H1 (cell line): Measurements from ENCODE around the gene C14orf93. TPM values are rescaled to one million over a fixed set of nuclear protein-coding genes. Genes with fewer than 3 reads are reported as not detected.

Experiments used
- BACH1 ChIP-seq: IDR thresholded peaks from 2 replicates; pipeline ENCODE4 v1.6.1; 2012; ENCODE audit warnings: low read length, improper control_type of control experiment
- CHD7 ChIP-seq: fragments of 300-600 bp; sonication (generic); IDR thresholded peaks from 2 replicates; pipeline ENCODE4 v1.7.1; 2012; ENCODE audit warnings: low read length, moderate library complexity, mild to moderate bottlenecking, inconsistent platforms; ENCODE audit not compliant: insufficient replicate concordance
- GABPA ChIP-seq: IDR thresholded peaks from 2 replicates; pipeline ENCODE4 v1.6.1; 2011; ENCODE audit warnings: mild to moderate bottlenecking, low read length, moderate library complexity, borderline replicate concordance; ENCODE audit not compliant: insufficient read depth
- HDAC2 ChIP-seq, 2 experiments: fragments of 300-600 bp in 1 of 2; sonication (generic) in 1 of 2; IDR thresholded peaks; 2 replicates each; pipeline ENCODE4 v1.6.1; 2011 to 2012; ENCODE audit warnings: low read depth in 2 of 2, low read length in 2 of 2, mild to moderate bottlenecking in 2 of 2, moderate library complexity in 2 of 2, borderline replicate concordance in 1 of 2, inconsistent platforms in 1 of 2
- JUN ChIP-seq: IDR thresholded peaks from 2 replicates; pipeline ENCODE4 v1.6.1; 2011; ENCODE audit warnings: low read depth, mild to moderate bottlenecking, improper control_type of control experiment, low read length
- MAFK ChIP-seq: IDR thresholded peaks from 2 replicates; pipeline ENCODE4 v1.6.1; 2012; ENCODE audit warnings: low read depth, mild to moderate bottlenecking, improper control_type of control experiment, low read length
- NRF1 ChIP-seq: IDR thresholded peaks from 2 replicates; pipeline ENCODE4 v1.6.1; 2011; ENCODE audit warnings: mild to moderate bottlenecking, low read depth, low read length, improper control_type of control experiment
- POLR2A ChIP-seq, 2 experiments: IDR thresholded peaks; 1 replicate in 1 of 2; 2 replicates in 1 of 2; pipeline ENCODE4 v1.6.1; 2011; ENCODE audit warnings: low read depth in 2 of 2, low read length in 2 of 2, mild to moderate bottlenecking in 2 of 2; ENCODE audit errors: control extremely low read depth in 1 of 2
- TAF7 ChIP-seq: optimal IDR thresholded peaks from 2 replicates; pipeline ENCODE3; 2011; ENCODE audit warnings: low read depth, mild to moderate bottlenecking, inconsistent platforms, low read length, moderate library complexity, borderline replicate concordance
- polyA plus RNA-seq, 7 experiments: library from polyadenylated mRNA; depleted of rRNA in 3 of 7; stranded (reverse) in 5 of 7; unstranded in 2 of 7; fragments of >200 nt in 5 of 7; fragments of 200-250 nt in 2 of 7; gene quantifications; 1 replicate in 5 of 7; 2 replicates in 1 of 7; 4 replicates in 1 of 7; pipeline versions ENCODE4 v1.2.1 to v1.2.3, GENCODE V29; 2011 to 2013; ENCODE audit warnings: missing spikeins in 2 of 7, mixed read lengths in 2 of 7
- total RNA-seq: library from RNA; stranded (reverse); fragmentation: NEBNext Ultra II Directional; extraction: Animal tissue kit (Norgen Biotek cat#: 25700); gene quantifications from 2 replicates; pipeline ENCODE4 v1.2.1, GENCODE V29; 2021

The C14orf93 gene
- total and polyA plus RNA-seq, 2 of the 8 experiments (the other 6 are each of a cell fraction or from before 2014, with no cell fraction given), result 7.8 to 8.2 TPM

GRCh38 chr14:23009939-23010726, at the start of gene C14orf93 (continued):
- TF ChIP-seq CHD7, result no peak
- TF ChIP-seq JUN, result no peak
- no peak for TF ChIP-seq HDAC2 (IDR thresholded peaks at IDR 0.05; ENCODE audit: borderline replicate concordance in 1 of 2, low read depth in 2 of 2, low read length in 2 of 2)
- TF ChIP-seq NRF1, result no peak
- no peak for TF ChIP-seq BACH1
- no peak for TF ChIP-seq TAF7
- peak in 1 of 2 experiments; percentile 51; a peak in 1 of 3 replicates for TF ChIP-seq POLR2A (IDR thresholded peaks at IDR 0.05; ENCODE audit: control extremely low read depth in 1 of 2, low read depth in 2 of 2, low read length in 2 of 2)
- no peak for TF ChIP-seq GABPA
- no peak for TF ChIP-seq MAFK
